ENCODE measurements around the gene AQP12B. TPM values are rescaled to one million over a fixed set of nuclear protein-coding genes. Genes with fewer than 3 reads are reported as not detected.

The AQP12B gene
- total RNA-seq, 1 donor from 2014 or later = not detected

DNA sequence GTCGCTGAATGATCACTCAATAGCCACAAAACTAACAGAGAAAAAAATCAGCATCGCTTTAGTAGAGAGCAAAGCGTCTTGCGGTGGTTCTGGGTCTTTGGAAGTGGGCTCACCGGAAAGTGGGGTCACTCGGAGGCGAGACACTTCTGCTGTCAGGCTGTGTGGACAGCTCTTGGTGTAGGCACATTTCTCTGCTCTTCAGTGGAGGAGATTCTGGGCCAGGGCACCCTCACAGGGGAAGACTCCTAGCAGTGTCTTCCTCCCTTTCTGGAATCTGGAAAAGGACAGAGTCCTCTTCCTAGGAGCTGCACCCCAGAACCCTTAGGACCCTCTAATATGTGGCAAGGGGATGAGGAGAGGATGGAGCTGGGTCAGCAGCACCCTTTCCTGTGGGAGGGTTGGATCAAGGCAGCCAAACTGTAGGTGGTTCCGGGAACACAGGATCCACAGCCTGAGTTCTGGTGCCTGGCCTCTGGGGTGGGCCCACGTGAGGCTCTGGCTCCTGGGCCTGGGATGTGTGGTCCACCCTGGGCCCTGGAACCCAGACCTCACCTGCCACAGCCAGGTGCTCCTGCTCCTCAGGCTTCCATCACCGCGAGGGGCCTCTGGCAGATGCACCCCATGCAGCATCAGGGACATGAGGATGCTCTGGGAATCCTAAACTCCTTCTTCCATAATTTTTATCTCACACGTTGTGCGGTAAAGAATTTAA lies 32.3 kb downstream of the AQP12B start:
- Histone ChIP-seq H3K36me3 (no peaks in the 10 kb centered on the region), H3K4me3 (no peak overlapping the region), H3K27ac (replicated peaks) (no peak overlapping the region), H3K27me3 (ENCODE audit: low read depth) (peaks cover 99% of the 10 kb centered on the region), H3K9me3 (replicated peaks) (no peaks in the 10 kb centered on the region), H3K4me1 (no peaks in the 10 kb centered on the region)
- TF ChIP-seq, protein P1, sequence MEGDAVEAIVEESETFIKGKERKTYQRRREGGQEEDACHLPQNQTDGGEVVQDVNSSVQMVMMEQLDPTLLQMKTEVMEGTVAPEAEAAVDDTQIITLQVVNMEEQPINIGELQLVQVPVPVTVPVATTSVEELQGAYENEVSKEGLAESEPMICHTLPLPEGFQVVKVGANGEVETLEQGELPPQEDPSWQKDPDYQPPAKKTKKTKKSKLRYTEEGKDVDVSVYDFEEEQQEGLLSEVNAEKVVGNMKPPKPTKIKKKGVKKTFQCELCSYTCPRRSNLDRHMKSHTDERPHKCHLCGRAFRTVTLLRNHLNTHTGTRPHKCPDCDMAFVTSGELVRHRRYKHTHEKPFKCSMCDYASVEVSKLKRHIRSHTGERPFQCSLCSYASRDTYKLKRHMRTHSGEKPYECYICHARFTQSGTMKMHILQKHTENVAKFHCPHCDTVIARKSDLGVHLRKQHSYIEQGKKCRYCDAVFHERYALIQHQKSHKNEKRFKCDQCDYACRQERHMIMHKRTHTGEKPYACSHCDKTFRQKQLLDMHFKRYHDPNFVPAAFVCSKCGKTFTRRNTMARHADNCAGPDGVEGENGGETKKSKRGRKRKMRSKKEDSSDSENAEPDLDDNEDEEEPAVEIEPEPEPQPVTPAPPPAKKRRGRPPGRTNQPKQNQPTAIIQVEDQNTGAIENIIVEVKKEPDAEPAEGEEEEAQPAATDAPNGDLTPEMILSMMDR (IDR thresholded peaks at IDR 0.05; ENCODE audit: borderline replicate concordance) = no peak
- intact Hi-C loops (cut with micrococcal nuclease) = no loop called here
- DNase-seq = no peak

- intact Hi-C loops (cut with micrococcal nuclease) = no loop called here
- no peak for DNase-seq
- TF ChIP-seq, protein P1 (IDR thresholded peaks at IDR 0.05; ENCODE audit: borderline replicate concordance) = no peak
- no peaks in the 10 kb centered on the region for H3K9me3 ChIP-seq (replicated peaks)
- no peaks in the 10 kb centered on the region for H3K4me1 ChIP-seq
- no peak overlapping the region for H3K27ac ChIP-seq (replicated peaks)
- no peak overlapping the region for H3K4me3 ChIP-seq
- H3K27me3 ChIP-seq (ENCODE audit: low read depth) = peaks cover 97% of the 10 kb centered on the region
- H3K36me3 ChIP-seq = no peaks in the 10 kb centered on the region
Observed at GRCh38 chr2:240649331-240649730, 33.4 kb downstream of the AQP12B start.

DNA sequence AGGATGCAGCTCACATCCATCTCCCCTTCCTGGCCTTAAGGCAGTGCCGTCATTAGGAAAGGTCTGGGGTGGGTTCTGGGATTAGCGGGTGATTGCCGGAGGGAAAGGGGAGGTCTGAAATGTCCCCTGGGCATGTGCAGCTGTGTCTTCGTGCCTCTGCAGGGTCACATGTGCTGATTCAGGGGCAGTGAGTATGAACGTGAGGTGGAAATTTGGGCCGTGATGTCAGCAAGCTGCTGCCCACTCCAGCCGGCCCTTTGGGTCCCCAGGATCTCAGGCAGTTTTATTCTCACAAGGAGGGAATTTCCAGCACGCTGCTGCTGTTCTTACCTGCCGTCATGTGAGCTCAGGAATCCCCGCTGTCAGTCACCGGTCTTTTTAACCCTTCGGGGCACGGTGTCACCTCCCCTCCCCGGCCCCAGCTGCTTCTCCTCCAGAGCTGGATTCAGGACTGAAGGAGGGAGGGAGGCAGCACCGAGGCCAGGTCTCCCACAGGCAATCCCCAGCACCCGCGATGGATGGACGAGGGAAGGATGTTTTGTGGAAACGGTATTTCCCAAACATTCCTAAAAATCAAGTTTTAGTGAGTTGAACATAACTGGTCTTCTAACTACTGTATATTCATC lies 33.9 kb downstream of the AQP12B start:
- TF ChIP-seq, protein P1 (IDR thresholded peaks at IDR 0.05; ENCODE audit: borderline replicate concordance) = no peak
- Histone ChIP-seq H3K4me3 (no peak overlapping the region), H3K27ac (replicated peaks) (no peak overlapping the region), H3K9me3 (replicated peaks) (no peaks in the 10 kb centered on the region), H3K36me3 (no peaks in the 10 kb centered on the region), H3K4me1 (no peaks in the 10 kb centered on the region), H3K27me3 (ENCODE audit: low read depth) (peaks cover 97% of the 10 kb centered on the region)
- DNase-seq = no peak
- intact Hi-C loops (cut with micrococcal nuclease) = no loop called here

GRCh38 chr2:240648155-240648649 lies 34.5 kb downstream of the AQP12B start:
- H3K27me3 ChIP-seq (ENCODE audit: low read depth) = peaks cover 97% of the 10 kb centered on the region
- TF ChIP-seq, protein P1 (IDR thresholded peaks at IDR 0.05; ENCODE audit: borderline replicate concordance) = no peak
- intact Hi-C loops (cut with micrococcal nuclease) = no loop called here

GRCh38 chr2:240647503-240648154 lies 35.1 kb downstream of the AQP12B start:
- intact Hi-C loops (cut with micrococcal nuclease) = no loop called here
- Histone ChIP-seq H3K27me3 (ENCODE audit: low read depth) (peaks cover 97% of the 10 kb centered on the region), H3K4me1 (no peaks in the 10 kb centered on the region), H3K4me3 (no peak overlapping the region), H3K9me3 (replicated peaks) (no peaks in the 10 kb centered on the region), H3K36me3 (no peaks in the 10 kb centered on the region), H3K27ac (replicated peaks) (no peak overlapping the region)
- TF ChIP-seq, protein P1 (IDR thresholded peaks at IDR 0.05; ENCODE audit: borderline replicate concordance) = no peak
- no peak for DNase-seq

More at GRCh38 chr2:240648155-240648649, 34.5 kb downstream of the AQP12B start:
- H3K4me1 ChIP-seq = no peaks in the 10 kb centered on the region
- H3K36me3 ChIP-seq = no peaks in the 10 kb centered on the region
- H3K4me3 ChIP-seq = no peak overlapping the region
- no peaks in the 10 kb centered on the region for H3K9me3 ChIP-seq (replicated peaks)
- H3K27ac ChIP-seq (replicated peaks) = no peak overlapping the region
- DNase-seq = no peak

Data from left ventricle myocardium inferior (tissue), 1 donor.